WTC11 (cell line): ENCODE measurements around the gene CAMK2B. TPM values are rescaled to one million over a fixed set of nuclear protein-coding genes. Genes with fewer than 3 reads are reported as not detected.

Experiments used
- ATAC-seq: fragments of 200-7000 bp; cut with Tn5 transposase; 2 replicates; pipeline ENCODE4 v1.10.0; 2021; ENCODE audit warnings: mild to moderate bottlenecking, moderate library complexity
- CTCF ChIA-PET: fragments of 300-600 bp; sonication (Branson Sonifier 250); formaldehyde crosslinking; loops from one replicate; lab custom pipeline; 2021; ENCODE audit warnings: antibody characterized with exemption; lab: Charles Lee
- POLR2A ChIA-PET: fragments of 350-600 bp; sonication (Branson Sonifier 250); formaldehyde crosslinking; loops from one replicate; lab custom pipeline; 2021; ENCODE audit warnings: antibody characterized with exemption; lab: Charles Lee
- DNase-seq: peaks from one replicate; pipeline ENCODE4 v3.0.0; 2021; ENCODE audit warnings: low spot score
- H3K27ac Mint-ChIP-seq: 2 replicates; pipeline ENCODE4 v1.8.0; 2021; ENCODE audit warnings: mixed read lengths
- H3K27me3 Mint-ChIP-seq: 2 replicates; pipeline ENCODE4 v1.8.0; 2021; ENCODE audit warnings: low read depth, mild to moderate bottlenecking, moderate library complexity, mixed read lengths
- H3K36me3 Mint-ChIP-seq: 2 replicates; pipeline ENCODE4 v1.8.0; 2021; ENCODE audit warnings: mixed read lengths
- H3K4me1 Mint-ChIP-seq: 2 replicates; pipeline ENCODE4 v1.8.0; 2022; ENCODE audit warnings: mixed read lengths
- H3K4me3 Mint-ChIP-seq: 2 replicates; pipeline ENCODE4 v1.8.0; 2021; ENCODE audit warnings: mild to moderate bottlenecking, moderate library complexity, mixed read lengths
- H3K9me3 Mint-ChIP-seq: 2 replicates; pipeline ENCODE4 v1.8.0; 2021; ENCODE audit warnings: mixed read lengths
- ATF3 ChIP-seq: sonication (generic); formaldehyde crosslinking; conservative IDR thresholded peaks from 2 replicates; pipeline ENCODE4 v1.8.1; 2022; ENCODE audit warnings: mild to moderate bottlenecking, missing genetic modification reagents
- ATF6 ChIP-seq: sonication (generic); formaldehyde crosslinking; IDR thresholded peaks from 2 replicates; pipeline ENCODE4 v1.8.1; 2023; ENCODE audit warnings: mild to moderate bottlenecking, missing genetic modification reagents
- CREB1 ChIP-seq: sonication (generic); formaldehyde crosslinking; IDR thresholded peaks from 2 replicates; pipeline ENCODE4 v1.8.0; 2023; ENCODE audit warnings: mild to moderate bottlenecking, missing genetic modification reagents
- ELF4 ChIP-seq: sonication (generic); formaldehyde crosslinking; IDR thresholded peaks from 2 replicates; pipeline ENCODE4 v1.8.1; 2022; ENCODE audit warnings: low read depth, mild to moderate bottlenecking, moderate library complexity, missing genetic modification reagents
- ERG ChIP-seq: fragments of 250-450 bp; sonication (Bioruptor Pico); IDR thresholded peaks from 2 replicates; pipeline ENCODE4 v1.8.0; 2021; ENCODE audit warnings: mild to moderate bottlenecking
- FOXP1 ChIP-seq: sonication (generic); formaldehyde crosslinking; IDR thresholded peaks from 2 replicates; pipeline ENCODE4 v1.8.0; 2022; ENCODE audit warnings: missing genetic modification reagents, mild to moderate bottlenecking, moderate library complexity, borderline replicate concordance
- GABPB1 ChIP-seq: sonication (generic); formaldehyde crosslinking; IDR thresholded peaks from 2 replicates; pipeline ENCODE4 v1.8.1; 2023; ENCODE audit warnings: mild to moderate bottlenecking, missing genetic modification reagents
- GTF2I ChIP-seq: fragments of 250-450 bp; sonication (Bioruptor Pico); conservative IDR thresholded peaks from 2 replicates; pipeline ENCODE4 v1.4.0; 2021; ENCODE audit warnings: mild to moderate bottlenecking
- NR1H2 ChIP-seq: sonication (generic); formaldehyde crosslinking; IDR thresholded peaks from 2 replicates; pipeline ENCODE4 v1.9.0; 2021; ENCODE audit warnings: mild to moderate bottlenecking, moderate library complexity, missing genetic modification reagents
- NR2C2 ChIP-seq: sonication (generic); formaldehyde crosslinking; IDR thresholded peaks from 2 replicates; pipeline ENCODE4 v1.8.0; 2022; ENCODE audit warnings: mild to moderate bottlenecking, missing genetic modification reagents
- NR3C1 ChIP-seq: sonication (generic); formaldehyde crosslinking; conservative IDR thresholded peaks from 2 replicates; pipeline ENCODE4 v1.8.1; 2023; ENCODE audit warnings: low read depth, mild to moderate bottlenecking, missing genetic modification reagents
- PRRX2 ChIP-seq: fragments of 250-450 bp; sonication (Bioruptor Pico); IDR thresholded peaks from 2 replicates; pipeline ENCODE4 v1.8.0; 2021; ENCODE audit warnings: mild to moderate bottlenecking
- SOX15 ChIP-seq: fragments of 250-450 bp; sonication (Bioruptor Pico); IDR thresholded peaks from 2 replicates; pipeline ENCODE4 v1.9.0; 2021; ENCODE audit warnings: mild to moderate bottlenecking
- TCF7 ChIP-seq: sonication (generic); formaldehyde crosslinking; IDR thresholded peaks from 2 replicates; pipeline ENCODE4 v1.8.0; 2022; ENCODE audit warnings: mild to moderate bottlenecking, low read depth, missing genetic modification reagents, moderate library complexity
- TP53 ChIP-seq: sonication (generic); formaldehyde crosslinking; IDR thresholded peaks from 2 replicates; pipeline ENCODE4 v1.8.1; 2023; ENCODE audit warnings: mild to moderate bottlenecking, missing genetic modification reagents
- ZBTB21 ChIP-seq: sonication (generic); formaldehyde crosslinking; IDR thresholded peaks from 2 replicates; pipeline ENCODE4 v1.8.1; 2023; ENCODE audit warnings: mild to moderate bottlenecking, missing genetic modification reagents, borderline replicate concordance
- ZNF263 ChIP-seq: sonication (generic); formaldehyde crosslinking; IDR thresholded peaks from 2 replicates; pipeline ENCODE4 v1.8.1; 2022; ENCODE audit warnings: low read depth, mild to moderate bottlenecking, moderate library complexity, missing genetic modification reagents
- ZNF425 ChIP-seq: fragments of 250-450 bp; sonication (Bioruptor Pico); conservative IDR thresholded peaks from 2 replicates; pipeline ENCODE4 v1.9.0; 2021; ENCODE audit warnings: mild to moderate bottlenecking
- total RNA-seq: library from RNA; stranded (reverse); gene quantifications from 3 replicates; pipeline ENCODE4 v1.2.3, GENCODE V29; 2021
- TF ChIP-seq, protein P1 (sequence below): fragments of 200-600 bp; IDR thresholded peaks from 2 replicates; pipeline ENCODE4 v1.8.0; 2022; ENCODE audit warnings: antibody characterized with exemption
- TF ChIP-seq, protein P2 (sequence below): sonication (generic); formaldehyde crosslinking; IDR thresholded peaks from 2 replicates; pipeline ENCODE4 v1.8.1; 2023; ENCODE audit warnings: mild to moderate bottlenecking, missing genetic modification reagents
- TF ChIP-seq, protein P3 (sequence below): fragments of 250-450 bp; sonication (Bioruptor Pico); IDR thresholded peaks from 2 replicates; pipeline ENCODE4 v1.9.0; 2021; ENCODE audit warnings: moderate library complexity, mild to moderate bottlenecking, inconsistent platforms, borderline replicate concordance

Gene CAMK2B
- total RNA-seq, 1 experiment from 2014 or later: 0.44 TPM

DNA sequence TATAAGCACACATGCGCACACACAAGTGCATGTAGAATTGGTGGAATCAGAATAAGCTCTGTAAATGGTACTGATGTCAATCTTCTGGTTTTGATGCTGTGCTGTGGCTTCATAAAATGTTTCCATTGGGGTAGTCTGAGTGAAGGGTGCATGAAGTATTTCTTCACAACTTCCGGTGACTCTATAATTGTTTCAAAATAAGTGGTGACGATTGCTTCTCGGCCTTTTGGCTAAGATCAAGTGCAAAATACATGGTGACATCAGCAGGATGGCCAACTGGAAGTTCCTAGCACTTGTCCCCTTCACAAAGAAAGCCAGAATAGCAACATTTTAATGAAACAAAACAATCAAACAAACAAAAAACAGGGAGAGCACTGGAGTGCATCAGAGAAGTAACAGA lies 41.6 kb upstream of the CAMK2B start:
- Mint-ChIP-seq H3K4me1 (no peaks in the 10 kb centered on the region), H3K36me3 (no peaks in the 10 kb centered on the region), H3K9me3 (peaks cover 1% of the 10 kb centered on the region; the same call in 1 of the 2 replicates), H3K4me3 (no peak overlapping the region), H3K27me3 (peaks cover 6% of the 10 kb centered on the region; the same call in 1 of the 2 replicates), H3K27ac (no peak overlapping the region)
- DNase-seq (no peak), ATAC-seq (no peak)
- ChIA-PET CTCF (interaction anchor here (0.8 to 3.9 kb wide), 5 partner anchors 18 to 199 kb away, joined by 3 to 50 read pairs (median 5); no protein-coding TSS in a partner anchor), POLR2A (no interaction called here)
- no peak for TF ChIP-seq ZBTB21
- no peak for TF ChIP-seq ZNF263 (CRISPR knock-in tag)
- no peak for TF ChIP-seq NR1H2 (CRISPR knock-in tag)
- TF ChIP-seq, protein P1, sequence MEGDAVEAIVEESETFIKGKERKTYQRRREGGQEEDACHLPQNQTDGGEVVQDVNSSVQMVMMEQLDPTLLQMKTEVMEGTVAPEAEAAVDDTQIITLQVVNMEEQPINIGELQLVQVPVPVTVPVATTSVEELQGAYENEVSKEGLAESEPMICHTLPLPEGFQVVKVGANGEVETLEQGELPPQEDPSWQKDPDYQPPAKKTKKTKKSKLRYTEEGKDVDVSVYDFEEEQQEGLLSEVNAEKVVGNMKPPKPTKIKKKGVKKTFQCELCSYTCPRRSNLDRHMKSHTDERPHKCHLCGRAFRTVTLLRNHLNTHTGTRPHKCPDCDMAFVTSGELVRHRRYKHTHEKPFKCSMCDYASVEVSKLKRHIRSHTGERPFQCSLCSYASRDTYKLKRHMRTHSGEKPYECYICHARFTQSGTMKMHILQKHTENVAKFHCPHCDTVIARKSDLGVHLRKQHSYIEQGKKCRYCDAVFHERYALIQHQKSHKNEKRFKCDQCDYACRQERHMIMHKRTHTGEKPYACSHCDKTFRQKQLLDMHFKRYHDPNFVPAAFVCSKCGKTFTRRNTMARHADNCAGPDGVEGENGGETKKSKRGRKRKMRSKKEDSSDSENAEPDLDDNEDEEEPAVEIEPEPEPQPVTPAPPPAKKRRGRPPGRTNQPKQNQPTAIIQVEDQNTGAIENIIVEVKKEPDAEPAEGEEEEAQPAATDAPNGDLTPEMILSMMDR: no peak
- no peak for TF ChIP-seq PRRX2 (CRISPR knock-in tag)
- no peak for TF ChIP-seq NR2C2 (CRISPR knock-in tag)
- TF ChIP-seq ATF3: no peak
- TF ChIP-seq CREB1: no peak
- no peak for TF ChIP-seq ERG (CRISPR knock-in tag)
- TF ChIP-seq, protein P2, sequence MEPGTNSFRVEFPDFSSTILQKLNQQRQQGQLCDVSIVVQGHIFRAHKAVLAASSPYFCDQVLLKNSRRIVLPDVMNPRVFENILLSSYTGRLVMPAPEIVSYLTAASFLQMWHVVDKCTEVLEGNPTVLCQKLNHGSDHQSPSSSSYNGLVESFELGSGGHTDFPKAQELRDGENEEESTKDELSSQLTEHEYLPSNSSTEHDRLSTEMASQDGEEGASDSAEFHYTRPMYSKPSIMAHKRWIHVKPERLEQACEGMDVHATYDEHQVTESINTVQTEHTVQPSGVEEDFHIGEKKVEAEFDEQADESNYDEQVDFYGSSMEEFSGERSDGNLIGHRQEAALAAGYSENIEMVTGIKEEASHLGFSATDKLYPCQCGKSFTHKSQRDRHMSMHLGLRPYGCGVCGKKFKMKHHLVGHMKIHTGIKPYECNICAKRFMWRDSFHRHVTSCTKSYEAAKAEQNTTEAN (CRISPR knock-in tag): no peak
- TF ChIP-seq TCF7: no peak
- TF ChIP-seq ATF6: no peak

- peaks cover 11% of the 10 kb centered on the region; the same call in 1 of the 2 replicates for H3K9me3 Mint-ChIP-seq
- DNase-seq: no peak
- no peaks in the 10 kb centered on the region for H3K36me3 Mint-ChIP-seq
- ATAC-seq: no peak
- POLR2A ChIA-PET: no interaction called here
- no peak for TF ChIP-seq NR3C1 (CRISPR knock-in tag)
- TF ChIP-seq, protein P3, sequence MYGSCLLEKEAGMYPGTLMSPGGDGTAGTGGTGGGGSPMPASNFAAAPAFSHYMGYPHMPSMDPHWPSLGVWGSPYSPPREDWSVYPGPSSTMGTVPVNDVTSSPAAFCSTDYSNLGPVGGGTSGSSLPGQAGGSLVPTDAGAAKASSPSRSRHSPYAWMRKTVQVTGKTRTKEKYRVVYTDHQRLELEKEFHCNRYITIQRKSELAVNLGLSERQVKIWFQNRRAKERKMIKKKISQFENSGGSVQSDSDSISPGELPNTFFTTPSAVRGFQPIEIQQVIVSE (CRISPR knock-in tag): no peak
- TF ChIP-seq TP53 (CRISPR knock-in tag): no peak
- TF ChIP-seq ELF4 (CRISPR knock-in tag): no peak
- TF ChIP-seq FOXP1 (CRISPR knock-in tag): no peak
- TF ChIP-seq SOX15 (CRISPR knock-in tag): no peak
- TF ChIP-seq PRRX2 (CRISPR knock-in tag): no peak
- no peak for TF ChIP-seq GTF2I (CRISPR knock-in tag)
- TF ChIP-seq GABPB1 (CRISPR knock-in tag): no peak
- no peak for TF ChIP-seq ZNF425 (CRISPR knock-in tag)
- CTCF ChIA-PET: no interaction called here
- H3K27ac Mint-ChIP-seq: no peak overlapping the region
- no peak overlapping the region for H3K4me3 Mint-ChIP-seq
- no peaks in the 10 kb centered on the region for H3K4me1 Mint-ChIP-seq
- peaks cover 32% of the 10 kb centered on the region for H3K27me3 Mint-ChIP-seq
Observed at GRCh38 chr7:44353668-44354067, 28.3 kb upstream of the CAMK2B start.
